HepG2 (cell line): ENCODE results near the gene DRAP1. TPM values are rescaled to one million over a fixed set of nuclear protein-coding genes. Genes with fewer than 3 reads are reported as not detected.

Experiments used
- E2F1 ChIP-seq: sonication (generic); formaldehyde crosslinking; IDR thresholded peaks from 2 replicates; pipeline ENCODE4 v1.5.0; 2020; ENCODE audit warnings: missing genetic modification reagents
- GZF1 ChIP-seq: sonication (generic); formaldehyde crosslinking; IDR thresholded peaks from 2 replicates; pipeline ENCODE4 v1.5.1; 2020; ENCODE audit warnings: mild to moderate bottlenecking, missing genetic modification reagents
- KLF11 ChIP-seq: IDR thresholded peaks from 2 replicates; pipeline ENCODE4 v1.6.1; 2016; ENCODE audit warnings: missing compliant biosample characterization
- MTF2 ChIP-seq: sonication (generic); formaldehyde crosslinking; IDR thresholded peaks from 2 replicates; pipeline ENCODE4 v1.5.0; 2020; ENCODE audit warnings: missing genetic modification reagents, borderline replicate concordance
- NFYB ChIP-seq: sonication (generic); formaldehyde crosslinking; IDR thresholded peaks from 2 replicates; pipeline ENCODE4 v1.4.0; 2020; ENCODE audit warnings: missing genetic modification reagents
- NR2F6 ChIP-seq, 2 experiments: IDR thresholded peaks; 2 replicates each; pipeline ENCODE4 v1.6.1; 2016; ENCODE audit warnings: antibody characterized with exemption in 1 of 2, mild to moderate bottlenecking in 1 of 2
- PHF5A ChIP-seq: IDR thresholded peaks from one replicate; pipeline ENCODE4 v1.6.1; 2018; ENCODE audit warnings: low read depth, missing genetic modification reagents; ENCODE audit not compliant: unreplicated experiment
- RARA ChIP-seq: IDR thresholded peaks from 2 replicates; pipeline ENCODE4 v1.6.1; 2016; ENCODE audit warnings: missing genetic modification reagents, missing compliant biosample characterization
- SALL1 ChIP-seq: sonication (generic); formaldehyde crosslinking; IDR thresholded peaks from 2 replicates; pipeline ENCODE4 v1.8.0; 2022; ENCODE audit warnings: mild to moderate bottlenecking, missing genetic modification reagents
- SP5 ChIP-seq: IDR thresholded peaks from 2 replicates; pipeline ENCODE4 v1.6.1; 2016; ENCODE audit warnings: low read depth, borderline replicate concordance
- SYNCRIP ChIP-seq: fragments of 200-400 bp; formaldehyde crosslinking; IDR thresholded peaks from 2 replicates; pipeline ENCODE4 v1.6.1; 2018; ENCODE audit warnings: mild to moderate bottlenecking, low read depth, low read length; ENCODE audit not compliant: insufficient read depth
- TP53 ChIP-seq: sonication (generic); formaldehyde crosslinking; conservative IDR thresholded peaks from 2 replicates; pipeline ENCODE4 v1.4.0; 2020; ENCODE audit warnings: missing genetic modification reagents
- ZNF264 ChIP-seq: sonication (generic); formaldehyde crosslinking; IDR thresholded peaks from 2 replicates; pipeline ENCODE4 v1.4.0; 2020; ENCODE audit warnings: missing genetic modification reagents
- ZNF335 ChIP-seq: sonication (generic); formaldehyde crosslinking; IDR thresholded peaks from 2 replicates; pipeline ENCODE4 v1.4.0; 2020; ENCODE audit warnings: missing genetic modification reagents
- ZNF33A ChIP-seq: sonication (generic); formaldehyde crosslinking; IDR thresholded peaks from 2 replicates; pipeline ENCODE4 v1.5.1; 2020; ENCODE audit warnings: missing genetic modification reagents, mild to moderate bottlenecking, moderate library complexity, borderline replicate concordance
- ZNF34 ChIP-seq: sonication (generic); formaldehyde crosslinking; IDR thresholded peaks from 2 replicates; pipeline ENCODE4 v1.4.0; 2020; ENCODE audit warnings: mild to moderate bottlenecking, missing genetic modification reagents, borderline replicate concordance
- ZNF780A ChIP-seq: sonication (generic); formaldehyde crosslinking; IDR thresholded peaks from 2 replicates; pipeline ENCODE4 v1.8.0; 2022; ENCODE audit warnings: mild to moderate bottlenecking, missing genetic modification reagents, moderate library complexity
- polyA plus RNA-seq, 8 experiments: library from polyadenylated mRNA; depleted of rRNA in 3 of 8; stranded (reverse) in 7 of 8; unstranded in 1 of 8; fragments of >200 nt; fragmentation: Illumina TruSeq in 4 of 8; extraction: Trizol in 4 of 8; gene quantifications; 2 replicates each; pipeline versions ENCODE4 v1.2.1 to v1.2.3, GENCODE V29; 2011 to 2016; ENCODE audit warnings: low read depth in 4 of 8, missing spikeins in 1 of 8, mixed read lengths in 1 of 8; ENCODE audit not compliant: insufficient read depth in 1 of 8
- total RNA-seq, 5 experiments: library from RNA; depleted of rRNA; stranded (reverse); fragments of >200 nt; fragmentation: Illumina TruSeq; extraction: Trizol; gene quantifications; 2 replicates each; pipeline ENCODE4 v1.2.3, GENCODE V29; 2016; ENCODE audit warnings: low read depth in 1 of 5
- TF ChIP-seq, protein P1 (sequence below): sonication (generic); formaldehyde crosslinking; IDR thresholded peaks from 2 replicates; pipeline ENCODE4 v1.5.0; 2020; ENCODE audit warnings: mild to moderate bottlenecking, missing genetic modification reagents
- TF ChIP-seq, protein P2 (sequence below): sonication (generic); formaldehyde crosslinking; IDR thresholded peaks from 2 replicates; pipeline ENCODE4 v1.4.0; 2020; ENCODE audit warnings: missing genetic modification reagents, borderline replicate concordance
- TF ChIP-seq, protein P3 (sequence below): sonication (generic); formaldehyde crosslinking; IDR thresholded peaks from 2 replicates; pipeline ENCODE4 v1.4.0; 2020; ENCODE audit warnings: missing genetic modification reagents, borderline replicate concordance
- TF ChIP-seq, protein P4 (sequence below): IDR thresholded peaks from 2 replicates; pipeline ENCODE4 v1.6.1; 2012; ENCODE audit warnings: low read depth, low read length, improper control_type of control experiment

DRAP1 gene
- total and polyA plus RNA-seq, 2 of the 13 experiments (the other 11 are each of a cell fraction or from before 2014, with no cell fraction given) = 46.8 to 52.3 TPM

DNA sequence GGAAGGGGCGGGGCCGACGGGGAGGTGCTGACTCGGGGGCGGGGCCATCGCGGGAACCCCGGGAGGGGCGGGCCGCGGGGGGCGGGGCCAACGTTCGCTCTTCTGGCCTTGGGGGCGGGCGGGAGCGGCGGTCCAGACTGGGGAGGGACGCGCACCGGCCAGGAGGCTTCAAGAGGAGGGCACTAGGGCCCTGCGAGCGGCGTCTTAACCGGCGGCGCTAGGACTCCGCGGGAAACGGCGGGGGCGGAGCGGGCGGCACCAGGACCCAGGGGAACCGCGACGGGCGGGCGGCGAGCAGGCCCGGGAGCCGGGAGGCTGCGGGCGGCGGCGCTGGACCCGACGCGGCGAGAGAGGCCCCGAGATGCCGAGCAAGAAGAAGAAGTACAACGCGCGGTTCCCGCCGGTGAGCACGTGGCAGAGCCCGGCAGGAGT, at the start of gene DRAP1 (continued):
- TF ChIP-seq ZNF335 (CRISPR knock-in tag) (no peak), ZNF33A (CRISPR knock-in tag) (no peak), NFYB (peak; percentile 14; the same call in 1 of the 2 replicates), GZF1 (no peak), E2F1 (peak; percentile 36; the same call in 1 of the 2 replicates), MTF2 (no peak), ZNF780A (no peak), TP53 (CRISPR knock-in tag) (0 out of 2 replicates have a peak, but pooled peaks have one; percentile 53), KLF11 (CRISPR knock-in tag) (0 out of 2 replicates have a peak, but pooled peaks have one; percentile 39), SYNCRIP (no peak), NR2F6 (IDR thresholded peaks at IDR 0.05) (no peak), NR2F6 (CRISPR knock-in tag; IDR thresholded peaks at IDR 0.05) (peak; percentile 68), SALL1 (CRISPR knock-in tag) (peak; percentile 72), RARA (CRISPR knock-in tag) (0 out of 2 replicates have a peak, but pooled peaks have one; percentile 30), ZNF34 (0 out of 2 replicates have a peak, but pooled peaks have one; percentile 66), ZNF264 (CRISPR knock-in tag) (peak; percentile 83), SP5 (peak; percentile 73; the same call in 1 of the 2 replicates), PHF5A (peak; percentile 92)
- TF ChIP-seq, protein P1, sequence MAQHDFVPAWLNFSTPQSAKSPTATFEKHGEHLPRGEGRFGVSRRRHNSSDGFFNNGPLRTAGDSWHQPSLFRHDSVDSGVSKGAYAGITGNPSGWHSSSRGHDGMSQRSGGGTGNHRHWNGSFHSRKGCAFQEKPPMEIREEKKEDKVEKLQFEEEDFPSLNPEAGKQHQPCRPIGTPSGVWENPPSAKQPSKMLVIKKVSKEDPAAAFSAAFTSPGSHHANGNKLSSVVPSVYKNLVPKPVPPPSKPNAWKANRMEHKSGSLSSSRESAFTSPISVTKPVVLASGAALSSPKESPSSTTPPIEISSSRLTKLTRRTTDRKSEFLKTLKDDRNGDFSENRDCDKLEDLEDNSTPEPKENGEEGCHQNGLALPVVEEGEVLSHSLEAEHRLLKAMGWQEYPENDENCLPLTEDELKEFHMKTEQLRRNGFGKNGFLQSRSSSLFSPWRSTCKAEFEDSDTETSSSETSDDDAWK (CRISPR knock-in tag) = no peak
- TF ChIP-seq, protein P2, sequence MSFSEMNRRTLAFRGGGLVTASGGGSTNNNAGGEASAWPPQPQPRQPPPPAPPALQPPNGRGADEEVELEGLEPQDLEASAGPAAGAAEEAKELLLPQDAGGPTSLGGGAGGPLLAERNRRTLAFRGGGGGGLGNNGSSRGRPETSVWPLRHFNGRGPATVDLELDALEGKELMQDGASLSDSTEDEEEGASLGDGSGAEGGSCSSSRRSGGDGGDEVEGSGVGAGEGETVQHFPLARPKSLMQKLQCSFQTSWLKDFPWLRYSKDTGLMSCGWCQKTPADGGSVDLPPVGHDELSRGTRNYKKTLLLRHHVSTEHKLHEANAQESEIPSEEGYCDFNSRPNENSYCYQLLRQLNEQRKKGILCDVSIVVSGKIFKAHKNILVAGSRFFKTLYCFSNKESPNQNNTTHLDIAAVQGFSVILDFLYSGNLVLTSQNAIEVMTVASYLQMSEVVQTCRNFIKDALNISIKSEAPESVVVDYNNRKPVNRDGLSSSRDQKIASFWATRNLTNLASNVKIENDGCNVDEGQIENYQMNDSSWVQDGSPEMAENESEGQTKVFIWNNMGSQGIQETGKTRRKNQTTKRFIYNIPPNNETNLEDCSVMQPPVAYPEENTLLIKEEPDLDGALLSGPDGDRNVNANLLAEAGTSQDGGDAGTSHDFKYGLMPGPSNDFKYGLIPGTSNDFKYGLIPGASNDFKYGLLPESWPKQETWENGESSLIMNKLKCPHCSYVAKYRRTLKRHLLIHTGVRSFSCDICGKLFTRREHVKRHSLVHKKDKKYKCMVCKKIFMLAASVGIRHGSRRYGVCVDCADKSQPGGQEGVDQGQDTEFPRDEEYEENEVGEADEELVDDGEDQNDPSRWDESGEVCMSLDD (CRISPR knock-in tag) = peak; percentile 62; the same call in 1 of the 2 replicates
- TF ChIP-seq, protein P3, sequence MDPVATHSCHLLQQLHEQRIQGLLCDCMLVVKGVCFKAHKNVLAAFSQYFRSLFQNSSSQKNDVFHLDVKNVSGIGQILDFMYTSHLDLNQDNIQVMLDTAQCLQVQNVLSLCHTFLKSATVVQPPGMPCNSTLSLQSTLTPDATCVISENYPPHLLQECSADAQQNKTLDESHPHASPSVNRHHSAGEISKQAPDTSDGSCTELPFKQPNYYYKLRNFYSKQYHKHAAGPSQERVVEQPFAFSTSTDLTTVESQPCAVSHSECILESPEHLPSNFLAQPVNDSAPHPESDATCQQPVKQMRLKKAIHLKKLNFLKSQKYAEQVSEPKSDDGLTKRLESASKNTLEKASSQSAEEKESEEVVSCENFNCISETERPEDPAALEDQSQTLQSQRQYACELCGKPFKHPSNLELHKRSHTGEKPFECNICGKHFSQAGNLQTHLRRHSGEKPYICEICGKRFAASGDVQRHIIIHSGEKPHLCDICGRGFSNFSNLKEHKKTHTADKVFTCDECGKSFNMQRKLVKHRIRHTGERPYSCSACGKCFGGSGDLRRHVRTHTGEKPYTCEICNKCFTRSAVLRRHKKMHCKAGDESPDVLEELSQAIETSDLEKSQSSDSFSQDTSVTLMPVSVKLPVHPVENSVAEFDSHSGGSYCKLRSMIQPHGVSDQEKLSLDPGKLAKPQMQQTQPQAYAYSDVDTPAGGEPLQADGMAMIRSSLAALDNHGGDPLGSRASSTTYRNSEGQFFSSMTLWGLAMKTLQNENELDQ (CRISPR knock-in tag) = peak; percentile 88; the same call in 1 of the 2 replicates
- TF ChIP-seq, protein P4, sequence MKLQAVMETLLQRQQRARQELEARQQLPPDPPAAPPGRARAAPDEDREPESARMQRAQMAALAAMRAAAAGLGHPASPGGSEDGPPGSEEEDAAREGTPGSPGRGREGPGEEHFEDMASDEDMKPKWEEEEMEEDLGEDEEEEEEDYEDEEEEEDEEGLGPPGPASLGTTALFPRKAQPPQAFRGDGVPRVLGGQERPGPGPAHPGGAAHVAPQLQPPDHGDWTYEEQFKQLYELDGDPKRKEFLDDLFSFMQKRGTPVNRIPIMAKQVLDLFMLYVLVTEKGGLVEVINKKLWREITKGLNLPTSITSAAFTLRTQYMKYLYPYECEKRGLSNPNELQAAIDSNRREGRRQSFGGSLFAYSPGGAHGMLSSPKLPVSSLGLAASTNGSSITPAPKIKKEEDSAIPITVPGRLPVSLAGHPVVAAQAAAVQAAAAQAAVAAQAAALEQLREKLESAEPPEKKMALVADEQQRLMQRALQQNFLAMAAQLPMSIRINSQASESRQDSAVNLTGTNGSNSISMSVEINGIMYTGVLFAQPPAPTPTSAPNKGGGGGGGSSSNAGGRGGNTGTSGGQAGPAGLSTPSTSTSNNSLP = peak; percentile 34; the same call in 1 of the 2 replicates
